Esophagus muscularis mucosa (tissue), 4 donors: ENCODE results near the gene NTRK1. TPM values are rescaled to one million over a fixed set of nuclear protein-coding genes. Genes with fewer than 3 reads are reported as not detected.

Experiments used
- DNase-seq: peaks from one replicate; pipeline ENCODE4 v3.0.0-alpha.2; 2017; ENCODE audit errors: extremely low spot score
- H3K27ac ChIP-seq, 4 donors: fragments of 200-600 bp; sonication (generic); replicated peaks in 1 of 4; 1 replicate in 3 of 4; 2 replicates in 1 of 4; pipeline ENCODE4 v1.5.1; 2016 to 2019; ENCODE audit warnings: mild to moderate bottlenecking in 1 of 4
- H3K27me3 ChIP-seq, 4 donors: fragments of 200-600 bp; sonication (generic); one replicate each; pipeline versions ENCODE4 v1.5.1 to v1.6.0; 2016 to 2019
- H3K36me3 ChIP-seq, 4 donors: fragments of 200-600 bp; sonication (generic); one replicate each; pipeline ENCODE4 v1.5.1; 2016 to 2019
- H3K4me1 ChIP-seq, 4 donors: fragments of 200-600 bp; sonication (generic); one replicate each; pipeline ENCODE4 v1.5.1; 2016 to 2019
- H3K4me3 ChIP-seq, 4 donors: fragments of 200-600 bp; sonication (generic); 1 replicate in 2 of 4; 2 replicates in 2 of 4; pipeline ENCODE4 v1.5.1; 2016 to 2019; ENCODE audit warnings: mild to moderate bottlenecking in 4 of 4, moderate library complexity in 1 of 4
- H3K9me3 ChIP-seq, 4 donors: fragments of 200-600 bp; sonication (generic); 1 replicate in 3 of 4; 2 replicates in 1 of 4; pipeline ENCODE4 v1.5.1; 2016 to 2019
- CTCF ChIP-seq, 3 experiments: fragments of 200-600 bp in 2 of 3; fragments of 450-650 bp in 1 of 3; sonication (generic) in 2 of 3; IDR thresholded peaks; one replicate each; pipeline ENCODE4 v1.5.1; 2017 to 2019; ENCODE audit warnings: antibody characterized with exemption in 3 of 3, mild to moderate bottlenecking in 2 of 3, moderate library complexity in 1 of 3
- EP300 ChIP-seq: sonication (generic); formaldehyde crosslinking; IDR thresholded peaks from one replicate; pipeline ENCODE4 v1.6.1; 2017; ENCODE audit warnings: antibody characterized with exemption
- POLR2A ChIP-seq: fragments of 450-650 bp; IDR thresholded peaks from one replicate; pipeline ENCODE4 v1.6.1; 2017; ENCODE audit warnings: antibody characterized with exemption, moderate library complexity, mild to moderate bottlenecking, low read depth
- POLR2AphosphoS5 ChIP-seq, 2 donors: sonication (generic); formaldehyde crosslinking; IDR thresholded peaks; one replicate each; pipeline ENCODE4 v1.6.1; 2017; ENCODE audit warnings: antibody characterized with exemption in 2 of 2
- WGBS: methylation state at CpG from one replicate; pipeline ENCODE4 v1.1.5; 2018; 5-methylcytosine and 5-hydroxymethylcytosine counted together
- intact Hi-C: fragments of 100-400 bp; cut with DNase I; formaldehyde crosslinking; loops from one replicate; pipeline ENCODE4 v1.15.1; 2023
- total RNA-seq, 4 donors: library from RNA; depleted of rRNA; stranded (reverse); fragments of >200 nt; gene quantifications; one replicate each; pipeline versions ENCODE4 v1.1.0 to v1.2.1, GENCODE V29; 2016

NTRK1 gene
- total RNA-seq, 4 donors from 2014 or later: 0.58 to 2.5 (median 1.8) TPM

- Histone ChIP-seq H3K4me3 (no peak overlapping the region), H3K27me3 (peaks cover 0 to 100% (median 39%) of the 10 kb centered on the region in 4 donors), H3K27ac (no peak overlapping the region), H3K36me3 (no peaks in the 10 kb centered on the region), H3K4me1 (peaks cover 29 to 33% (median 32%) of the 10 kb centered on the region in 4 donors), H3K9me3 (no peaks in the 10 kb centered on the region)
- no peak for DNase-seq
- TF ChIP-seq POLR2AphosphoS5 (IDR thresholded peaks at IDR 0.05) (no peak), POLR2A (no peak)
- 90% methylated on average over 6 of the region's 6 CpGs for WGBS
- intact Hi-C loops: loop anchor here (5.0 kb wide), 1 partner anchor 50 kb away; no protein-coding TSS in a partner anchor
Measured at GRCh38 chr1:156862584-156862983, 1.9 kb downstream of the NTRK1 start.

- no peak overlapping the region for H3K27ac ChIP-seq
- no peaks in the 10 kb centered on the region for H3K36me3 ChIP-seq
- H3K4me3 ChIP-seq: no peak overlapping the region
- intact Hi-C loops: loop anchor here (5.0 kb wide), 1 partner anchor 51 kb away; no protein-coding TSS in a partner anchor
- H3K9me3 ChIP-seq: no peaks in the 10 kb centered on the region
- WGBS: 78% methylated on average over 10 of the region's 10 CpGs
- DNase-seq: no peak
- TF ChIP-seq POLR2AphosphoS5 (IDR thresholded peaks at IDR 0.05) (no peak), EP300 (no peak), POLR2A (no peak), CTCF (IDR thresholded peaks at IDR 0.05) (no peak)
- H3K4me1 ChIP-seq: peaks cover 29 to 33% (median 32%) of the 10 kb centered on the region in 4 donors
- peaks cover 0 to 98% (median 36%) of the 10 kb centered on the region in 4 donors for H3K27me3 ChIP-seq
Measured at GRCh38 chr1:156862997-156863599, 2.4 kb downstream of the NTRK1 start.

GRCh38 chr1:156863631-156864030, 3.0 kb downstream of the NTRK1 start:
- no peak for TF ChIP-seq POLR2AphosphoS5 (IDR thresholded peaks at IDR 0.05)
- no peak for TF ChIP-seq POLR2A
- no peak for TF ChIP-seq EP300
- no peak for TF ChIP-seq CTCF (IDR thresholded peaks at IDR 0.05)
- Histone ChIP-seq H3K36me3 (no peaks in the 10 kb centered on the region), H3K9me3 (no peaks in the 10 kb centered on the region), H3K27ac (no peak overlapping the region), H3K4me3 (no peak overlapping the region), H3K27me3 (peaks cover 0 to 97% (median 34%) of the 10 kb centered on the region in 4 donors), H3K4me1 (peaks cover 26 to 27% (median 27%) of the 10 kb centered on the region in 4 donors)
- WGBS: 89% methylated on average over 7 of the region's 7 CpGs
- intact Hi-C loops: loop anchor here (5.0 kb wide), 1 partner anchor 51 kb away; no protein-coding TSS in a partner anchor
- no peak for DNase-seq

GRCh38 chr1:156864796-156865195, 4.1 kb downstream of the NTRK1 start:
- peaks cover 0 to 85% (median 25%) of the 10 kb centered on the region in 4 donors for H3K27me3 ChIP-seq
- intact Hi-C loops: loop anchor here (5.0 kb wide), 1 partner anchor 52 kb away; no protein-coding TSS in a partner anchor
- H3K4me1 ChIP-seq: peaks cover 15 to 16% (median 16%) of the 10 kb centered on the region in 4 donors
- no peaks in the 10 kb centered on the region for H3K9me3 ChIP-seq
- DNase-seq: no peak
- no peaks in the 10 kb centered on the region for H3K36me3 ChIP-seq
- no peak overlapping the region for H3K27ac ChIP-seq
- no CpG with 5 or more reads among the region's 4 CpGs for WGBS
- TF ChIP-seq POLR2A: no peak
- no peak for TF ChIP-seq EP300
- no peak for TF ChIP-seq CTCF (IDR thresholded peaks at IDR 0.05)
- TF ChIP-seq POLR2AphosphoS5 (IDR thresholded peaks at IDR 0.05): no peak
- no peak overlapping the region for H3K4me3 ChIP-seq

GRCh38 chr1:156865258-156865657, 4.6 kb downstream of the NTRK1 start:
- peaks cover 0 to 80% (median 23%) of the 10 kb centered on the region in 4 donors for H3K27me3 ChIP-seq
- H3K4me3 ChIP-seq: no peak overlapping the region
- peaks cover 10 to 11% (median 11%) of the 10 kb centered on the region in 4 donors for H3K4me1 ChIP-seq
- H3K27ac ChIP-seq: no peak overlapping the region
- TF ChIP-seq POLR2A (no peak), EP300 (no peak), POLR2AphosphoS5 (IDR thresholded peaks at IDR 0.05) (no peak), CTCF (IDR thresholded peaks at IDR 0.05) (no peak)
- no peak for DNase-seq
- no peaks in the 10 kb centered on the region for H3K9me3 ChIP-seq
- H3K36me3 ChIP-seq: no peaks in the 10 kb centered on the region
- 78% methylated on average over 9 of the region's 9 CpGs for WGBS
- intact Hi-C loops: no loop called here
